Mucosa of descending colon (tissue), 3 donors: ENCODE measurements around the gene ZNF746. TPM values are rescaled to one million over a fixed set of nuclear protein-coding genes. Genes with fewer than 3 reads are reported as not detected.

Experiments
- ATAC-seq: fragments of 200-7000 bp; cut with Tn5 transposase; one replicate; pipeline ENCODE4 v1.9.1; 2020; ENCODE audit warnings: mild to moderate bottlenecking, moderate library complexity
- DNase-seq, 3 donors: peaks; one replicate each; pipeline ENCODE4 v3.0.0-alpha.2; 2020
- H3K36me3 ChIP-seq: fragments of 200-600 bp; one replicate; pipeline ENCODE4 v1.8.0; 2021; ENCODE audit warnings: low read depth, mild to moderate bottlenecking
- H3K4me1 ChIP-seq: fragments of 200-600 bp; one replicate; pipeline ENCODE4 v1.8.0; 2021; ENCODE audit warnings: low read depth, mild to moderate bottlenecking
- H3K4me3 ChIP-seq: fragments of 200-600 bp; one replicate; pipeline ENCODE4 v1.8.0; 2021; ENCODE audit warnings: mild to moderate bottlenecking
- H3K9me3 ChIP-seq: fragments of 200-600 bp; one replicate; pipeline ENCODE4 v1.8.0; 2021; ENCODE audit warnings: mild to moderate bottlenecking
- CTCF ChIP-seq: fragments of 200-600 bp; IDR thresholded peaks from one replicate; pipeline ENCODE4 v1.8.0; 2022; ENCODE audit warnings: antibody characterized with exemption, mild to moderate bottlenecking
- intact Hi-C, 2 donors: fragments of 100-400 bp; cut with DNase I in 1 of 2; cut with micrococcal nuclease in 1 of 2; formaldehyde crosslinking; loops; one replicate each; pipeline versions ENCODE4 v1.11.0 to v1.11.1; 2022; cut with DNase I, micrococcal nuclease
- total RNA-seq, 3 donors: library from RNA; stranded (reverse); fragmentation: NEBNext Ultra II Directional in 2 of 3; extraction: Animal tissue kit (Norgen Biotek cat#: 25700) in 2 of 3; gene quantifications; one replicate each; pipeline versions ENCODE4 v1.2.1 to v1.2.4, GENCODE V29; 2021 to 2023
- donor health status: DM: no; HTN: no; CAD: no; lungs with moderate emphysema.
- donor health status: DM: no; HTN: no; CAD: no.
- donor health status: DM: no; HTN: yes; CAD: no.

ZNF746 gene
- total RNA-seq, 3 donors from 2014 or later = 10.8 to 22.0 (median 13.5) TPM

- Histone ChIP-seq H3K4me3 (no peak overlapping the region), H3K36me3 (peaks cover 20% of the 10 kb centered on the region), H3K9me3 (no peaks in the 10 kb centered on the region), H3K4me1 (no peaks in the 10 kb centered on the region)
- ATAC-seq (peak; percentile 71), DNase-seq (no peak)
- no peak for TF ChIP-seq CTCF
- intact Hi-C loops = no loop called here
Observed at GRCh38 chr7:149489391-149490024, 8.1 kb downstream of the ZNF746 start.

- ATAC-seq = no peak
- Histone ChIP-seq H3K4me3 (no peak overlapping the region), H3K4me1 (no peaks in the 10 kb centered on the region), H3K36me3 (peaks cover 6% of the 10 kb centered on the region), H3K9me3 (no peaks in the 10 kb centered on the region)
- intact Hi-C loops = no loop called here
- DNase-seq = no peak
- no peak for TF ChIP-seq CTCF
Observed at GRCh38 chr7:149479568-149479967, 18.0 kb downstream of the ZNF746 start.

- Histone ChIP-seq H3K36me3 (peaks cover 9% of the 10 kb centered on the region), H3K9me3 (no peaks in the 10 kb centered on the region), H3K4me1 (no peaks in the 10 kb centered on the region), H3K4me3 (no peak overlapping the region)
- intact Hi-C loops = no loop called here
- DNase-seq (no peak), ATAC-seq (no peak)
- no peak for TF ChIP-seq CTCF
Observed at GRCh38 chr7:149478754-149479153, 18.9 kb downstream of the ZNF746 start.

GRCh38 chr7:149477494-149478443 is 19.8 kb downstream of the ZNF746 start:
- H3K36me3 ChIP-seq = peaks cover 9% of the 10 kb centered on the region
- DNase-seq (no peak), ATAC-seq (no peak)
- no peak overlapping the region for H3K4me3 ChIP-seq
- H3K9me3 ChIP-seq = no peaks in the 10 kb centered on the region
- intact Hi-C loops = no loop called here
- H3K4me1 ChIP-seq = no peaks in the 10 kb centered on the region
- TF ChIP-seq CTCF = no peak

GRCh38 chr7:149476791-149477190 is 20.8 kb downstream of the ZNF746 start:
- DNase-seq = no peak
- Histone ChIP-seq H3K4me1 (no peaks in the 10 kb centered on the region), H3K4me3 (no peak overlapping the region), H3K9me3 (no peaks in the 10 kb centered on the region), H3K36me3 (peaks cover 9% of the 10 kb centered on the region)
- intact Hi-C loops = no loop called here
- TF ChIP-seq CTCF = no peak
- ATAC-seq = no peak
